Adipocyte (in vitro differentiated cells): ENCODE data around the gene RNF126.

Experiments used
- DNase-seq: peaks from one replicate; pipeline ENCODE4 v3.0.0-alpha.2; 2015; ENCODE audit warnings: low read depth
- H3K27me3 ChIP-seq: replicated peaks from 2 replicates; pipeline ENCODE4 v1.7.0; 2013; ENCODE audit warnings: mild to moderate bottlenecking, low read length, moderate library complexity; ENCODE audit not compliant: control insufficient read depth, insufficient read depth
- H3K36me3 ChIP-seq: 2 replicates; pipeline ENCODE4 v1.7.0; 2013; ENCODE audit warnings: low read length, mild to moderate bottlenecking, moderate library complexity; ENCODE audit not compliant: control insufficient read depth, insufficient read depth, severe bottlenecking
- H3K4me1 ChIP-seq: 2 replicates; pipeline ENCODE4 v1.7.0; 2013; ENCODE audit warnings: mild to moderate bottlenecking, low read length, moderate library complexity; ENCODE audit not compliant: control insufficient read depth, insufficient read depth
- H3K4me3 ChIP-seq: 2 replicates; pipeline ENCODE4 v1.7.0; 2013; ENCODE audit warnings: mild to moderate bottlenecking, low read length, moderate library complexity
- H3K9ac ChIP-seq: 2 replicates; pipeline ENCODE4 v1.7.0; 2013; ENCODE audit warnings: mild to moderate bottlenecking, low read length, moderate library complexity
- H3K9me3 ChIP-seq: 2 replicates; pipeline ENCODE4 v1.7.0; 2013; ENCODE audit warnings: mild to moderate bottlenecking, low read length, moderate library complexity; ENCODE audit not compliant: control insufficient read depth

RNF126 gene

DNA sequence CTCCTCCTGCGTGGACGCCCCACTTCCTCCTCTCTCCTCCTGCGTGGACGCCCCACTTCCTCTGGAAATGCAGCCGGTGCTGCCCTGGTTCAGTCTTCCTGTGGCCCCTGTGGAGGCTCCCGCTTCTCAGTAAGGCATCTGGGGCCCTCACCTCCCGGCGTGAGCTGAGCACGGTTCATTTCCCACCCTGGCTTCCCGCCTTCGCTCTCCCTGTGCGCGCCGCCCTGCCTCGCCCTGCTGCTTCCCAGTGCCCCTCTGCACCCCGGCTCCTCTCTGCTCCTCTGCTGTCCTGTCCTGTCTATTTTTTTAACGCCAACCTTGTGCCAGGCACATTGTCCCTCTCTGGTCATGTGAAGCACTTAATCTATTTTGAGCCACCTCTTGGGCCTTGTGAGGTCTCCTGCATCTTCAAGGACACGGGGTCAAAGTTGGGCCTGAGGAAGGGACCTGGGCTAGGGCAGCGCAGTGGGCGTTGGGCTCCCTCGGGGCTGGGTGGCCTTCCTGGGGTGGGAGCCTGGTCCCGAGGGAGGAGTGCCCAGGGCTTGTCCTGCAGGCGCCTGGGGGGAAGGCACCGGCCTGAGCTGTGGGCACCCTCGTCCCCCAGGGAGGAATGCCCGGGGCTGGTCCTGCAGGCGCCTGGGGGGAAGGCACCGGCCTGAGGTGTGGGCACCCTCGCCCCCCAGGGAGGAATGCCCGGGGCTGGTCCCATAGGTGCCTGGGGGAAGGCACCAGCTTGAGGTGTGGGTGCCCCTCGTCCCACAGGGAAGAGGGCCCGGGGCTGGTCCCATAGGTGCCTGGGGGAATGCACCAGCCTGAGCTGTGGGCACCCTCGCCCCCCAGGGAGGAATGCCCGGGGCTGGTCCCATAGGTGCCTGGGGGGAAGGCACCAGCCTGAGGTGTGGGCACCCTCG, 60.4 kb downstream of the RNF126 start:
- no peak overlapping the region for H3K4me3 ChIP-seq
- H3K4me1 ChIP-seq = no peaks in the 10 kb centered on the region
- H3K9me3 ChIP-seq = peaks cover 4% of the 10 kb centered on the region
- H3K36me3 ChIP-seq = no peaks in the 10 kb centered on the region
- H3K27me3 ChIP-seq = no peaks in the 10 kb centered on the region
- DNase-seq = no peak
- no peak overlapping the region for H3K9ac ChIP-seq

DNA sequence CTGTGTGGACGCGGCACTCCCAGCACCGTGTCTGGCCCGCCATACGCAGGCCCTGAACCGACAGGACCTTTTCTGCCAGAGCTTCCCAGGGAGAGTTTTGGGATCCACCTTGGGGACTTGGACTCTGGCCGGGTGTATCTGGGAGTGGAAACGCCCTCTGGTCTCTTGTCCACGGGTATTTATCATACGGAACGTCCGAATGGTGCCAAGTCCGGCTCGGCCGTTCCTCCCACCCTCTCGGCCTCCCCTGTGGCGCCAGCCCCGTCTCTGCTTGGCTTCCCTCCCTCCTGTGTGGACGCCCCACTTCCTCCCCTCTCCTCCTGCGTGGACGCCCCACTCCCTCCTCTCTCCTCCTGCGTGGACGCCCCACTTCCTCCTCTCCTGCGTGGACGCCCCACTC, 61.2 kb downstream of the RNF126 start:
- H3K9ac ChIP-seq = no peak overlapping the region
- no peak for DNase-seq
- peaks cover 5% of the 10 kb centered on the region for H3K27me3 ChIP-seq
- no peak overlapping the region for H3K4me3 ChIP-seq
- no peaks in the 10 kb centered on the region for H3K4me1 ChIP-seq
- H3K9me3 ChIP-seq = peaks cover 4% of the 10 kb centered on the region
- H3K36me3 ChIP-seq = no peaks in the 10 kb centered on the region

DNA sequence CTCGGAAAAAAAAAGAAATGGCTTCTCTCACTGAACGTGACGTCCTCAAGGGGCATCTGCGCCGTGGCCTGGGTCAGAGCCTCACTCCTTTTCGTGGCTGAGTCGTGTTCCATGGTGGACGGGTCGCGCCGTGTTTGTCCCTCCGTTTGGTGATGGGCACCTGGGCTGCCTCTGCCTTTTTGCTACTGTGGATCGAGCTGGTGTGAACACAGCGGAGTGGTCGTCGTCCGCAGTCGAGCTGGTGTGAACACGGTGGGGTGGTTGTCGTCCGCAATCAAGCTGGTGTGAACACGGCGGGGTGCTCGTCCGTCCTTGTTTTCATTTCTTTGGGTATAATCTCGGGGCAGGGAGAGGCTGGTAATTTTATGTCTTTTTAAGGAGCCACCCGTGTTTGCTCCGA, 61.7 kb downstream of the RNF126 start:
- H3K9me3 ChIP-seq = peaks cover 4% of the 10 kb centered on the region
- no peaks in the 10 kb centered on the region for H3K36me3 ChIP-seq
- no peaks in the 10 kb centered on the region for H3K4me1 ChIP-seq
- no peak overlapping the region for H3K9ac ChIP-seq
- H3K27me3 ChIP-seq = peaks cover 10% of the 10 kb centered on the region
- no peak for DNase-seq
- no peak overlapping the region for H3K4me3 ChIP-seq
